ENCODE data around the gene FOXK2.

The FOXK2 gene

GRCh38 chr17:82477934-82478333 lies 41.6 kb upstream of the FOXK2 start:
- no peak overlapping the region for H3K9ac ChIP-seq
- H3K4me3 ChIP-seq (IDR thresholded peaks at IDR 0.05; ENCODE audit: insufficient read depth, low read depth, low read length) = no peak overlapping the region
- no peaks in the 10 kb centered on the region for H4K20me1 ChIP-seq (ENCODE audit: insufficient read depth)
- H3K36me3 ChIP-seq (ENCODE audit: insufficient read depth) = no peaks in the 10 kb centered on the region; the same call in none of the 2 replicates
- H3K4me2 ChIP-seq = peak overlapping the region; percentile 34; the same call in 1 of the 2 replicates
- no peaks in the 10 kb centered on the region for H3K79me2 ChIP-seq (ENCODE audit: insufficient read depth, low read depth)
- peaks cover 27% of the 10 kb centered on the region for H3K4me1 ChIP-seq (ENCODE audit: low read depth, poor library complexity, severe bottlenecking)
- no peak overlapping the region for H2AFZ ChIP-seq (ENCODE audit: low read depth)
- H3K27me3 ChIP-seq (ENCODE audit: insufficient read depth, low read depth) = no peaks in the 10 kb centered on the region
- no peak for TF ChIP-seq CTCF (conservative IDR thresholded peaks at IDR 0.05; ENCODE audit: low read depth, low read length)
- H3K27ac ChIP-seq = peak overlapping the region; percentile 8; the same call in 1 of the 2 replicates

- Histone ChIP-seq H2AFZ (ENCODE audit: low read depth) (no peak overlapping the region), H3K4me2 (no peak overlapping the region), H3K27me3 (ENCODE audit: insufficient read depth, low read depth) (no peaks in the 10 kb centered on the region), H3K36me3 (ENCODE audit: insufficient read depth) (no peaks in the 10 kb centered on the region; the same call in none of the 2 replicates), H3K79me2 (ENCODE audit: insufficient read depth, low read depth) (no peaks in the 10 kb centered on the region), H4K20me1 (ENCODE audit: insufficient read depth) (no peaks in the 10 kb centered on the region), H3K4me3 (IDR thresholded peaks at IDR 0.05; ENCODE audit: insufficient read depth, low read depth, low read length) (no peak overlapping the region), H3K4me1 (ENCODE audit: low read depth, poor library complexity, severe bottlenecking) (peaks cover 27% of the 10 kb centered on the region), H3K9ac (no peak overlapping the region), H3K27ac (no peak overlapping the region)
- no peak for TF ChIP-seq CTCF (conservative IDR thresholded peaks at IDR 0.05; ENCODE audit: low read depth, low read length)
These were observed 39.9 kb upstream of the FOXK2 start for GRCh38 chr17:82479602-82480001.

GRCh38 chr17:82480318-82480717 lies 39.2 kb upstream of the FOXK2 start:
- Histone ChIP-seq H3K36me3 (ENCODE audit: insufficient read depth) (no peaks in the 10 kb centered on the region; the same call in 1 of the 2 replicates), H3K27me3 (ENCODE audit: insufficient read depth, low read depth) (no peaks in the 10 kb centered on the region), H3K4me1 (ENCODE audit: low read depth, poor library complexity, severe bottlenecking) (peaks cover 27% of the 10 kb centered on the region), H3K79me2 (ENCODE audit: insufficient read depth, low read depth) (no peaks in the 10 kb centered on the region), H3K9ac (no peak overlapping the region), H3K4me3 (IDR thresholded peaks at IDR 0.05; ENCODE audit: insufficient read depth, low read depth, low read length) (no peak overlapping the region), H2AFZ (ENCODE audit: low read depth) (no peak overlapping the region), H3K4me2 (no peak overlapping the region), H4K20me1 (ENCODE audit: insufficient read depth) (no peaks in the 10 kb centered on the region), H3K27ac (no peak overlapping the region)
- no peak for TF ChIP-seq CTCF (conservative IDR thresholded peaks at IDR 0.05; ENCODE audit: low read depth, low read length)

DNA sequence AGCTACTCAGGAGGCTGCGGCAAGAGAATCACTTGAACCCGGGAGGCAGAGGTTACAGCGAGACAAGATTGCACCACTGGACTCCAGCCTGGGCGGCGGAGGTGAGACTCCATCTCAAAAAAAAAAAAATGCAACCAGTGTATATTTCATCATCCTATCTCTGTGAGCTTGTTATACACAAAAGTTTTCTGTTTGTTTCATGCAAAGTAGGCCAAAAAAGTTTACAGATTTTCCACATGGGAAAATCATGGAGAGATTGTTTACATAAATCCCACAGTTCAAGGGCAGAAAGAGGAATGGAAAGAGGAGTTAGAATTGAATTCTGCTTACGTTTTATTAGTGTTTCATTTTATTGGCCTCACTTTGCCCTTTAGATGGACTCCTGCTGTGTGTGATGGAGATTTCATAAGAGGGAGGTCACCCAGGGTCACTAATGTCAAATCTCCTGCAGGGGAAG lies 36.3 kb upstream of the FOXK2 start:
- Histone ChIP-seq H3K36me3 (ENCODE audit: insufficient read depth) (no peaks in the 10 kb centered on the region; the same call in 1 of the 2 replicates), H3K4me2 (no peak overlapping the region), H4K20me1 (ENCODE audit: insufficient read depth) (no peaks in the 10 kb centered on the region), H3K27ac (no peak overlapping the region), H2AFZ (ENCODE audit: low read depth) (no peak overlapping the region), H3K4me3 (IDR thresholded peaks at IDR 0.05; ENCODE audit: insufficient read depth, low read depth, low read length) (no peak overlapping the region), H3K79me2 (ENCODE audit: insufficient read depth, low read depth) (no peaks in the 10 kb centered on the region), H3K4me1 (ENCODE audit: low read depth, poor library complexity, severe bottlenecking) (peaks cover 12% of the 10 kb centered on the region), H3K9ac (no peak overlapping the region), H3K27me3 (ENCODE audit: insufficient read depth, low read depth) (no peaks in the 10 kb centered on the region)
- no peak for TF ChIP-seq CTCF (conservative IDR thresholded peaks at IDR 0.05; ENCODE audit: low read depth, low read length)

Data from KMS-11 (cell line).